GM10266 (cell line): ENCODE data around the gene MED13.

ENCODE experiments used
- DNase-seq: peaks from one replicate; pipeline ENCODE4 v3.0.0; 2012; ENCODE audit errors: extremely low spot score
- CTCF ChIP-seq: IDR thresholded peaks from 2 replicates; pipeline ENCODE4 v1.5.1; 2012; ENCODE audit warnings: mild to moderate bottlenecking, low read depth; ENCODE audit not compliant: control insufficient read depth, insufficient read depth; ENCODE audit errors: missing control alignments

The MED13 gene

GRCh38 chr17:62058611-62059010, 6.5 kb downstream of the MED13 start:
- TF ChIP-seq CTCF: no peak
- DNase-seq: no peak

DNA sequence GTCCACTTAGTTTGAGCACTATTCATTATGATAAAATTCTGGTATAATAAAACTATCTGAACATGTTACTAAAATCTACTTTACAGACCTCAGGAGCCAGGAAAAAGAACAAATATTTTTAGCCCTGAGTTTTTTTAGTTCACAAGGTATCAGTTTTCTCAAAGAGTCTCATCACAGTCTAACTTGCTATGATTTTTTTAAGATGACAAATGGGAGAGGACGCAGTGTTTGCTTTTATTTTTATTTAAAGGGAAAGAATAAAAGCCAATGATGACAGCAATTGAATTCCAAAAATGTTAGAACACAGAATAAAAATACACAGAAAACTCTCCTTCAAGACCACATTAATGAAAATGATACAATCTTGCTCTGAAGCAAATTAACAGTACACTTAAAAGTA, 7.4 kb downstream of the MED13 start:
- TF ChIP-seq CTCF: no peak
- DNase-seq: no peak

DNA sequence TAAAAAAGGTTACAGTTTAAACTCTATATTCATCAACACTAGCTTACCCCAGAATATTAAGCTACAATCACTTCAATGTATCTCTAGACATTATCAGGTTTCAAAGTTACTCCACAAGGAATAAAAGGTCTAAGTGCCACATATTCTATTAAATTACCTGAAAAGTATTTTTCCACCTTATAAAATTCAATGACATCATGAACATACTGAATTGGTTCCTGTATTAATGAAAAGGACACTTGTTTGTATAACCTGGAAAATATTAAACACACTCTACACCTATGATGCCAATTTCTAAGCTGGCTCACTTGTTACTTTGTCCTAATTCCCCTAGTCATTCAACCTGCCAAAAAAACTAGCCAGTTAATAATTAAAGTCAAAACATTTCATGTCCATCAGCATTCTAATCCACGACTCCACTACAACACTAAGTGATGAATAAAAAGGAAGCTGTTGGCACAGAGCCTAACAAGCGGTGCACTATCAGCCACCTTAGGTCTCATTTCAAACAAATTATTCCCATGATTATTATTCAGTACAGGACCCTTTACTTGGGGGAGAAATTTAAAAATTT, 12.2 kb downstream of the MED13 start:
- no peak for DNase-seq
- TF ChIP-seq CTCF: no peak

DNA sequence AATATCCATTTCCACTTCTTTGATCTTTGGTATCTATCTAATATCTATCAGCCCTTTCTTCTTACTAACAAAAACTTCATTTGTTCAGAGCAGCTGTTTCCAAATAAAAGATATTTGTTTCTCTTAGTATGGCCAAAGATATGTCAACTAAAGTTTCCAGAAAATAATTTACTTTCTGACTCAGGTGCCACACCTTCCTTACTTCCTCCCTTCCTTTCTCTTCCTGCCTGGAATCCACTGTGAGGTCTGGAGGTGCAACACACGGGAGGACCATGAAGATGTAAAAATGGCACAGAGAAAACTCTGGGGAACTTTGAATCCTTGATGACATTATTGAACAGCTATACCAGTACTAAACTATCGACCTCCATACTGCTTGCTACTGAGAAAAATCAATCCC, 14.0 kb downstream of the MED13 start:
- TF ChIP-seq CTCF: no peak
- no peak for DNase-seq

GRCh38 chr17:62049299-62049698, 15.8 kb downstream of the MED13 start:
- DNase-seq: no peak
- TF ChIP-seq CTCF: no peak

DNA sequence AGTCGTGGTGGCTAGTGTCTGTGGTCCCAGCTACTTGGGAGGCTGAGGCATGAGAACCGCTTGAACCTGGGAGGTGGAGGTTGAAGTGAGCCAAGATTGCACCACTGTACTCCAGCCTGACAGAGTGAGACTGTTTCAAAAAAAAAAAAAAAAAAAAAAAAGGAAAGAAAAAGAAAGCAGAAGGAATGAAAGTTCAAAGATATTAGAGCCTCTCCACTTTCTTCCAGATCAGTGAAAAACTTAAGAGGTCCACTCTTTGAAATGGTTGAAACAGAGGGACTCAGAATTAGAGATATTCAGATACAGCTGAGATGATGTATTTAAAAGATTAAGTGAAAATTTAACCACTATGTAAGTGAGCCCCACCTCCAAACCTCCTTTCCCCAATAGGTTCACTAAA, 16.8 kb downstream of the MED13 start:
- DNase-seq: no peak
- no peak for TF ChIP-seq CTCF

DNA sequence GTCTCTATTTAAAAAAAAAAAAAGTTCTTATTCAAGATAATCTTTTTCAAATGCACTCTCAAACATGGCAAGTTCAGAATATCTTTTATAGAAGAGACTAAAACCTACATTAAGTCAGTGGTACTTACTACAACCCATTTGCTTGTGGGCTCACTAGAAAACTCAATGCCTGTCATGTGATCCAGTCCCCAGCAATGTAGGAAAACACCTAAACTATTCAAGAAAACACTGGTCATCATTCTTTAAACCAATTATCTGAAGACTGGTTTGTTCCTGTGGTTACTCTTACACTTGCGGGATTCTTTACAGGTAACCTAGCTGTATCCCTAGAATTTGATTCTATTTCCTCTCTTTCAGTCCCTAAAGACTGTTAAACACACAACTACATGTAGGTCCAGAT, 19.6 kb downstream of the MED13 start:
- no peak for TF ChIP-seq CTCF
- no peak for DNase-seq
